GM23338 (cell line): Measurements from ENCODE around the gene SLC51B. TPM values are rescaled to one million over a fixed set of nuclear protein-coding genes. Genes with fewer than 3 reads are reported as not detected.

ENCODE experiments used
- ATAC-seq: fragments of 200-7000 bp; cut with Tn5 transposase; 3 replicates; pipeline ENCODE4 v1.9.1; 2020
- DNase-seq: peaks from one replicate; pipeline ENCODE4 v3.0.0-alpha.2; 2015; ENCODE audit warnings: low spot score
- H2AFZ ChIP-seq: fragments of 200-600 bp; sonication (generic); 2 replicates; pipeline ENCODE4 v1.8.0; 2016; ENCODE audit warnings: antibody characterized with exemption, mild to moderate bottlenecking, moderate library complexity
- H3F3A ChIP-seq: fragments of 200-600 bp; sonication (generic); replicated peaks from 2 replicates; pipeline ENCODE4 v1.8.0; 2017; ENCODE audit warnings: antibody characterized with exemption, mixed run types, low read depth
- H3K27ac ChIP-seq: fragments of 200-600 bp; sonication (generic); 2 replicates; pipeline ENCODE4 v1.6.1; 2016; ENCODE audit warnings: low read depth
- H3K27me3 ChIP-seq: fragments of 200-600 bp; sonication (generic); 2 replicates; pipeline ENCODE4 v1.8.0; 2016; ENCODE audit warnings: mild to moderate bottlenecking, mixed run types, moderate library complexity; ENCODE audit not compliant: insufficient read depth
- H3K36me3 ChIP-seq: fragments of 200-600 bp; sonication (generic); 2 replicates; pipeline ENCODE4 v1.8.0; 2016; ENCODE audit warnings: mild to moderate bottlenecking; ENCODE audit not compliant: insufficient read depth
- H3K4me1 ChIP-seq: fragments of 200-600 bp; sonication (generic); 2 replicates; pipeline ENCODE4 v1.8.0; 2016; ENCODE audit warnings: mild to moderate bottlenecking, moderate library complexity; ENCODE audit not compliant: insufficient read depth
- H3K4me2 ChIP-seq: fragments of 200-600 bp; sonication (generic); 2 replicates; pipeline ENCODE4 v1.7.1; 2017; ENCODE audit warnings: mixed run types
- H3K4me3 ChIP-seq: fragments of 200-600 bp; sonication (generic); 2 replicates; pipeline ENCODE4 v1.6.1; 2016; ENCODE audit warnings: mixed run types
- H3K79me2 ChIP-seq: fragments of 200-600 bp; sonication (generic); replicated peaks from 2 replicates; pipeline ENCODE4 v1.8.0; 2017; ENCODE audit warnings: mild to moderate bottlenecking; ENCODE audit not compliant: insufficient read depth
- H3K9me2 ChIP-seq: fragments of 200-600 bp; sonication (generic); 2 replicates; pipeline ENCODE4 v1.8.0; 2017; ENCODE audit not compliant: insufficient read depth
- H4K20me1 ChIP-seq: fragments of 200-600 bp; sonication (generic); replicated peaks from 2 replicates; pipeline ENCODE4 v1.8.0; 2017; ENCODE audit warnings: mild to moderate bottlenecking; ENCODE audit not compliant: insufficient read depth
- H3K27ac Mint-ChIP-seq: 2 replicates; pipeline ENCODE4 v1.8.0; 2020; ENCODE audit warnings: inconsistent platforms, mild to moderate bottlenecking, moderate library complexity, mixed read lengths
- H3K27me3 Mint-ChIP-seq: 3 replicates; pipeline ENCODE4 v1.8.0; 2022; ENCODE audit warnings: low read depth, mild to moderate bottlenecking, moderate library complexity, mixed read lengths, inconsistent platforms; ENCODE audit not compliant: insufficient read depth, poor library complexity
- H3K36me3 Mint-ChIP-seq: 3 replicates; pipeline ENCODE4 v1.8.0; 2021; ENCODE audit warnings: low read depth, mild to moderate bottlenecking, inconsistent platforms, moderate library complexity, mixed read lengths
- H3K4me1 Mint-ChIP-seq: 3 replicates; pipeline ENCODE4 v1.8.0; 2020; ENCODE audit warnings: mild to moderate bottlenecking, inconsistent platforms, mixed read lengths
- H3K4me3 Mint-ChIP-seq: 3 replicates; pipeline ENCODE4 v1.8.0; 2021; ENCODE audit warnings: moderate library complexity, mild to moderate bottlenecking, inconsistent platforms, mixed read lengths
- H3K9me3 Mint-ChIP-seq: 3 replicates; pipeline ENCODE4 v1.8.0; 2020; ENCODE audit warnings: moderate library complexity, mild to moderate bottlenecking, inconsistent platforms, mixed read lengths
- CTCF ChIP-seq, 2 experiments: fragments of 200-600 bp in 1 of 2; sonication (generic) in 1 of 2; conservative IDR thresholded peaks; 2 replicates each; pipeline versions ENCODE4 v1.5.1 to v1.6.1; 2016 to 2017; ENCODE audit warnings: antibody characterized with exemption in 2 of 2, low read depth in 2 of 2, mild to moderate bottlenecking in 2 of 2, moderate library complexity in 1 of 2
- ETS1 ChIP-seq: IDR thresholded peaks from 2 replicates; pipeline ENCODE4 v1.6.1; 2016; ENCODE audit warnings: antibody characterized with exemption
- EZH2 ChIP-seq: fragments of 200-600 bp; sonication (generic); IDR thresholded peaks from one replicate; pipeline ENCODE4 v1.8.0; 2017; ENCODE audit warnings: antibody characterized with exemption, mild to moderate bottlenecking, low read depth; ENCODE audit not compliant: unreplicated experiment
- EZH2phosphoT487 ChIP-seq: fragments of 200-600 bp; sonication (generic); IDR thresholded peaks from one replicate; pipeline ENCODE4 v1.8.1; 2018; ENCODE audit warnings: antibody characterized with exemption; ENCODE audit not compliant: unreplicated experiment
- JUNB ChIP-seq: IDR thresholded peaks from one replicate; pipeline ENCODE4 v1.6.1; 2016; ENCODE audit warnings: antibody characterized with exemption; ENCODE audit not compliant: unreplicated experiment
- NANOG ChIP-seq: IDR thresholded peaks from 2 replicates; pipeline ENCODE4 v1.6.1; 2016; ENCODE audit warnings: antibody characterized with exemption, borderline replicate concordance
- POLR2AphosphoS5 ChIP-seq: IDR thresholded peaks from 2 replicates; pipeline ENCODE4 v1.6.1; 2016; ENCODE audit warnings: antibody characterized with exemption, low read depth
- STAT1 ChIP-seq: IDR thresholded peaks from one replicate; pipeline ENCODE4 v1.6.1; 2016; ENCODE audit warnings: antibody characterized with exemption; ENCODE audit not compliant: unreplicated experiment
- ZNF114 ChIP-seq: fragments of 250-450 bp; sonication (Bioruptor Pico); IDR thresholded peaks from 2 replicates; pipeline ENCODE4 v1.5.0; 2020; ENCODE audit warnings: mild to moderate bottlenecking, moderate library complexity
- ZNF462 ChIP-seq: fragments of 250-450 bp; sonication (Bioruptor Pico); IDR thresholded peaks from 2 replicates; pipeline ENCODE4 v1.5.0; 2020; ENCODE audit warnings: mild to moderate bottlenecking, moderate library complexity
- polyA plus RNA-seq: library from polyadenylated mRNA; unstranded; fragments of >200 nt; fragmentation: Nextera tagmentation; extraction: Ambion mirVana; gene quantifications from 2 replicates; pipeline ENCODE4 v1.2.1, GENCODE V29; 2016
- total RNA-seq: library from RNA; depleted of rRNA; stranded (reverse); fragments of >200 nt; shearing (Covaris generic); gene quantifications from 2 replicates; pipeline ENCODE4 v1.2.3, GENCODE V29; 2014

SLC51B gene
- total and polyA plus RNA-seq, 2 experiments from 2014 or later, result not detected

GRCh38 chr15:65051266-65051665 is 6.1 kb downstream of the SLC51B start (continued):
- TF ChIP-seq ZNF462 (CRISPR knock-in tag), result no peak
- TF ChIP-seq ZNF114 (CRISPR knock-in tag), result no peak
- no peak for TF ChIP-seq STAT1
- no peak for TF ChIP-seq EZH2phosphoT487
- TF ChIP-seq CTCF (conservative IDR thresholded peaks at IDR 0.05; ENCODE audit: low read depth in 2 of 2), result no peak
- no peak for TF ChIP-seq ETS1
- no peak for TF ChIP-seq POLR2AphosphoS5

- no peak overlapping the region for H3K27ac Mint-ChIP-seq
- TF ChIP-seq EZH2 (no peak), ZNF114 (CRISPR knock-in tag) (no peak), CTCF (conservative IDR thresholded peaks at IDR 0.05; ENCODE audit: low read depth in 2 of 2) (no peak), ETS1 (no peak), JUNB (no peak), NANOG (no peak)
These were observed 7.8 kb downstream of the SLC51B start for GRCh38 chr15:65052956-65053355.

More at GRCh38 chr15:65052956-65053355, 7.8 kb downstream of the SLC51B start:
- no peak overlapping the region for H2AFZ ChIP-seq
- no peak overlapping the region for H3K27ac ChIP-seq
- no peak overlapping the region for H3K4me3 Mint-ChIP-seq
- no peaks in the 10 kb centered on the region for H3K4me1 ChIP-seq
- no peaks in the 10 kb centered on the region for H3K27me3 ChIP-seq
- H3K4me2 ChIP-seq, result no peak overlapping the region
- H4K20me1 ChIP-seq, result no peaks in the 10 kb centered on the region
- H3K27me3 Mint-ChIP-seq, result peaks cover 11% of the 10 kb centered on the region
- H3K4me3 ChIP-seq, result no peak overlapping the region
- no peaks in the 10 kb centered on the region for H3K9me3 Mint-ChIP-seq
- no peaks in the 10 kb centered on the region for H3K9me2 ChIP-seq
- 0 out of 2 replicates have a peak, but pooled peaks cover 4% of the 10 kb centered on the region for H3F3A ChIP-seq
- no peak for ATAC-seq
- DNase-seq, result no peak
- H3K79me2 ChIP-seq, result no peaks in the 10 kb centered on the region
- H3K4me1 Mint-ChIP-seq, result peaks cover 7% of the 10 kb centered on the region; the same call in 2 of the 3 replicates
- H3K36me3 ChIP-seq, result no peaks in the 10 kb centered on the region
- peaks cover 2% of the 10 kb centered on the region; the same call in 1 of the 3 replicates for H3K36me3 Mint-ChIP-seq
